Adrenal gland (tissue), 5 donors: ENCODE data around the gene NYAP2.

ENCODE experiments used
- POLR2A ChIP-seq, 2 donors: fragments of 450-650 bp; IDR thresholded peaks; one replicate each; pipeline ENCODE4 v1.6.1; 2017; ENCODE audit warnings: antibody characterized with exemption in 2 of 2, mild to moderate bottlenecking in 2 of 2, moderate library complexity in 1 of 2
- TF ChIP-seq, protein P1 (sequence below), 6 experiments: fragments of 450-650 bp in 4 of 6; fragments of 200-600 bp in 2 of 6; sonication (generic) in 1 of 6; IDR thresholded peaks; 1 replicate in 5 of 6; 2 replicates in 1 of 6; pipeline versions ENCODE4 v1.5.1 to v1.8.0; 2016 to 2021; ENCODE audit warnings: antibody characterized with exemption in 6 of 6, mild to moderate bottlenecking in 2 of 6, moderate library complexity in 1 of 6
- donor health status: DM: no; HTN: no; CAD: no.

DNA sequence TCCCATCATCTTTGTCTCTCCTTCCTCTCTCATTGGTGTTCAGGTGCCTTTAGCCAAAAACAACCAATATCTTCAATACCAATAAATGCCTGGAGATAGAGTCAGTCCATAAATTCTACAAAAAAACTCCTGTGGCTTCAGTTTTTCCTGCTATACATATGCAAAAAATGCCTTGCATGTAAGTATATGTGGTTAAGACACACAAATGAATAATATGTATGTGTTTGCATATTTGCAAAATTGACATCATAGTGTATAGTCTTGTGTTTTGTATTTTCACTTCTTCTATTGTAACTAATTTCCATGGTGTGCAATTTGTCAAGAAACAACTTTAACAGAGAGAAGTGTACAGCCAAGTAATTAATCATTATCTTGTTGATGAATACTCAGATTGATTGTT lies 115.5 kb downstream of the NYAP2 start:
- TF ChIP-seq, protein P1, sequence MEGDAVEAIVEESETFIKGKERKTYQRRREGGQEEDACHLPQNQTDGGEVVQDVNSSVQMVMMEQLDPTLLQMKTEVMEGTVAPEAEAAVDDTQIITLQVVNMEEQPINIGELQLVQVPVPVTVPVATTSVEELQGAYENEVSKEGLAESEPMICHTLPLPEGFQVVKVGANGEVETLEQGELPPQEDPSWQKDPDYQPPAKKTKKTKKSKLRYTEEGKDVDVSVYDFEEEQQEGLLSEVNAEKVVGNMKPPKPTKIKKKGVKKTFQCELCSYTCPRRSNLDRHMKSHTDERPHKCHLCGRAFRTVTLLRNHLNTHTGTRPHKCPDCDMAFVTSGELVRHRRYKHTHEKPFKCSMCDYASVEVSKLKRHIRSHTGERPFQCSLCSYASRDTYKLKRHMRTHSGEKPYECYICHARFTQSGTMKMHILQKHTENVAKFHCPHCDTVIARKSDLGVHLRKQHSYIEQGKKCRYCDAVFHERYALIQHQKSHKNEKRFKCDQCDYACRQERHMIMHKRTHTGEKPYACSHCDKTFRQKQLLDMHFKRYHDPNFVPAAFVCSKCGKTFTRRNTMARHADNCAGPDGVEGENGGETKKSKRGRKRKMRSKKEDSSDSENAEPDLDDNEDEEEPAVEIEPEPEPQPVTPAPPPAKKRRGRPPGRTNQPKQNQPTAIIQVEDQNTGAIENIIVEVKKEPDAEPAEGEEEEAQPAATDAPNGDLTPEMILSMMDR (IDR thresholded peaks at IDR 0.05): no peak
- TF ChIP-seq POLR2A (IDR thresholded peaks at IDR 0.05): no peak
